Measurements from ENCODE around the gene BYSL.
A peak's percentile ranks its signal among the peaks of the same experiment; 100 is the strongest.

The BYSL gene

GRCh38 chr6:41885930-41886329 lies 35.4 kb upstream of the BYSL start:
- H3K4me3 ChIP-seq (ENCODE audit: low read length): no peak overlapping the region
- H3K4me2 ChIP-seq (ENCODE audit: low read length): no peak overlapping the region
- TF ChIP-seq EZH2phosphoT487 (IDR thresholded peaks at IDR 0.05; ENCODE audit: borderline replicate concordance, low read length): no peak
- TF ChIP-seq CTCF (IDR thresholded peaks at IDR 0.05; ENCODE audit: low read depth, low read length, poor library complexity, severe bottlenecking): no peak
- no peaks in the 10 kb centered on the region for H3K9me3 ChIP-seq (ENCODE audit: control insufficient read depth, insufficient read depth, low read length)
- H3K79me2 ChIP-seq (ENCODE audit: control insufficient read depth, low read length): peaks cover 11% of the 10 kb centered on the region
- no peak overlapping the region for H3K27ac ChIP-seq (ENCODE audit: low read depth, low read length)
- H3K27me3 ChIP-seq (ENCODE audit: control insufficient read depth, low read length): no peaks in the 10 kb centered on the region
- no peaks in the 10 kb centered on the region for H4K20me1 ChIP-seq (ENCODE audit: control insufficient read depth, insufficient read depth, low read depth, low read length)
- no peaks in the 10 kb centered on the region for H3K4me1 ChIP-seq (ENCODE audit: control insufficient read depth, low read length)
- H3F3A ChIP-seq (ENCODE audit: control insufficient read depth, insufficient read depth): no peaks in the 10 kb centered on the region
- H3K36me3 ChIP-seq (ENCODE audit: control insufficient read depth, low read length): peaks cover 3% of the 10 kb centered on the region; the same call in 1 of the 2 replicates
- no peaks in the 10 kb centered on the region for H3K9me2 ChIP-seq (replicated peaks; ENCODE audit: control insufficient read depth, low read length)

GRCh38 chr6:41887331-41887751 lies 34.0 kb upstream of the BYSL start:
- H3K79me2 ChIP-seq (ENCODE audit: control insufficient read depth, low read length): peaks cover 20% of the 10 kb centered on the region
- H3K27ac ChIP-seq (ENCODE audit: low read depth, low read length): no peak overlapping the region
- no peaks in the 10 kb centered on the region for H3F3A ChIP-seq (ENCODE audit: control insufficient read depth, insufficient read depth)
- no peak overlapping the region for H3K4me3 ChIP-seq (ENCODE audit: low read length)
- peaks cover 3% of the 10 kb centered on the region; the same call in 1 of the 2 replicates for H3K36me3 ChIP-seq (ENCODE audit: control insufficient read depth, low read length)
- no peaks in the 10 kb centered on the region for H3K9me3 ChIP-seq (ENCODE audit: control insufficient read depth, insufficient read depth, low read length)
- no peaks in the 10 kb centered on the region for H4K20me1 ChIP-seq (ENCODE audit: control insufficient read depth, insufficient read depth, low read depth, low read length)
- no peaks in the 10 kb centered on the region for H3K9me2 ChIP-seq (replicated peaks; ENCODE audit: control insufficient read depth, low read length)
- no peak overlapping the region for H3K4me2 ChIP-seq (ENCODE audit: low read length)
- no peaks in the 10 kb centered on the region for H3K27me3 ChIP-seq (ENCODE audit: control insufficient read depth, low read length)
- peaks cover 2% of the 10 kb centered on the region; the same call in 1 of the 2 replicates for H3K4me1 ChIP-seq (ENCODE audit: control insufficient read depth, low read length)
- TF ChIP-seq EZH2phosphoT487 (IDR thresholded peaks at IDR 0.05; ENCODE audit: borderline replicate concordance, low read length): no peak
- no peak for TF ChIP-seq CTCF (IDR thresholded peaks at IDR 0.05; ENCODE audit: low read depth, low read length, poor library complexity, severe bottlenecking)

DNA sequence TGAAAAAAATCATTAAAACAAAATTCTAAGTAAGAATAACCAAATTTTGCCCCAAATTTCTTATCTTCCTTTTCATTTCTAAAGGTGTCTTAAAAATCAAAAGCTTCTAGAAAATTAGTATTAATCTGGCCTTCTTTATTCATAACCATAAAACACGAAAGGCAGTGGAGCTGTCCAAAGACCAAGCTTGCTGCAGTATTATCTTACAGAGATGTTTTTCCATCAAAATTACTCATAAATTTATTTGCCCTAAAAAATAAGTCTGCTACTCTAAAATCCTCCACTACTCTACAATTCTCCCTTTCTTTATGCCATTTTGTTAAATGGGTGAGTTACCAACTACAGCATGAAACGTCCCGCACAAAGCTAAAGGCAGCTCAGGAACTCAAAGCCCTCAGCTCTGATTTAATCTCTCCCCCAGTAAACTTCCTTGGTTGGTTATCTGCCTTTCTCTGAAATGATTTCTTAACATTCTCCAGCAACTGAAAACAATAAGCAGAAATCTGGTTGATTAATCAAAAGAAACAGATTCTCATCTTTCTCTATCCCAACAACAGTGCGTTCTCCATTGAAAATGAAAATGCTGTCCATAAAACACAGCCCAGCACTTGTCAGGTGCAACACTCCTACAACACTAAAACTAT lies 28.3 kb upstream of the BYSL start:
- H3K4me3 ChIP-seq (ENCODE audit: low read length): no peak overlapping the region; the same call in 1 of the 2 replicates
- peaks cover 39% of the 10 kb centered on the region for H3K79me2 ChIP-seq (ENCODE audit: control insufficient read depth, low read length)
- no peak for TF ChIP-seq CTCF (IDR thresholded peaks at IDR 0.05; ENCODE audit: low read depth, low read length, poor library complexity, severe bottlenecking)
- TF ChIP-seq EZH2phosphoT487 (IDR thresholded peaks at IDR 0.05; ENCODE audit: borderline replicate concordance, low read length): no peak
- H3K9me3 ChIP-seq (ENCODE audit: control insufficient read depth, insufficient read depth, low read length): no peaks in the 10 kb centered on the region
- no peak overlapping the region for H3K27ac ChIP-seq (ENCODE audit: low read depth, low read length)
- H3K27me3 ChIP-seq (ENCODE audit: control insufficient read depth, low read length): no peaks in the 10 kb centered on the region
- H3K4me1 ChIP-seq (ENCODE audit: control insufficient read depth, low read length): peaks cover 31% of the 10 kb centered on the region
- H3K9me2 ChIP-seq (replicated peaks; ENCODE audit: control insufficient read depth, low read length): no peaks in the 10 kb centered on the region
- peaks cover 3% of the 10 kb centered on the region; the same call in 1 of the 2 replicates for H3K36me3 ChIP-seq (ENCODE audit: control insufficient read depth, low read length)
- peak overlapping the region; percentile 96 for H3K4me2 ChIP-seq (ENCODE audit: low read length)
- peaks cover 3% of the 10 kb centered on the region; the same call in 1 of the 2 replicates for H3F3A ChIP-seq (ENCODE audit: control insufficient read depth, insufficient read depth)
- H4K20me1 ChIP-seq (ENCODE audit: control insufficient read depth, insufficient read depth, low read depth, low read length): no peaks in the 10 kb centered on the region
